ENCODE results near the gene JOSD2.

- TF ChIP-seq CTCF (IDR thresholded peaks at IDR 0.05; ENCODE audit: low read length) (no peak), EZH2phosphoT487 (IDR thresholded peaks at IDR 0.05; ENCODE audit: low read length) (no peak), EZH2 (optimal IDR thresholded peaks at IDR 0.05; ENCODE audit: low read depth, low read length) (no peak)
These were observed 9.2 kb downstream of the JOSD2 start for GRCh38 chr19:50501568-50502475.
